Measurements from ENCODE around the gene KRTAP4-16.

The KRTAP4-16 gene

GRCh38 chr17:41054025-41054424, 48.0 kb downstream of the KRTAP4-16 start:
- H3K4me1 ChIP-seq (ENCODE audit: insufficient read depth, low read length, poor library complexity, severe bottlenecking) = peaks cover 8% of the 10 kb centered on the region
- no peaks in the 10 kb centered on the region for H3K27me3 ChIP-seq (ENCODE audit: insufficient read depth, low read length, poor library complexity, severe bottlenecking)
- no peak overlapping the region for H3K4me3 ChIP-seq (ENCODE audit: low read length, poor library complexity, severe bottlenecking)
- no peaks in the 10 kb centered on the region for H3K79me2 ChIP-seq (ENCODE audit: insufficient read depth, low read length)
- H3K36me3 ChIP-seq (ENCODE audit: insufficient read depth, low read length) = no peaks in the 10 kb centered on the region
- H2AFZ ChIP-seq (ENCODE audit: low read length) = no peak overlapping the region
- H3K9me3 ChIP-seq (ENCODE audit: insufficient read depth, low read depth, low read length) = no peaks in the 10 kb centered on the region
- no peak overlapping the region for H3K9ac ChIP-seq (ENCODE audit: low read depth, low read length, poor library complexity, severe bottlenecking)
- no peak overlapping the region for H3K4me2 ChIP-seq (ENCODE audit: low read depth, low read length, poor library complexity, severe bottlenecking)
- H3F3A ChIP-seq (ENCODE audit: low read depth) = no peaks in the 10 kb centered on the region
- TF ChIP-seq EZH2phosphoT487 (IDR thresholded peaks at IDR 0.05; ENCODE audit: borderline replicate concordance) = no peak
- TF ChIP-seq, protein P1, sequence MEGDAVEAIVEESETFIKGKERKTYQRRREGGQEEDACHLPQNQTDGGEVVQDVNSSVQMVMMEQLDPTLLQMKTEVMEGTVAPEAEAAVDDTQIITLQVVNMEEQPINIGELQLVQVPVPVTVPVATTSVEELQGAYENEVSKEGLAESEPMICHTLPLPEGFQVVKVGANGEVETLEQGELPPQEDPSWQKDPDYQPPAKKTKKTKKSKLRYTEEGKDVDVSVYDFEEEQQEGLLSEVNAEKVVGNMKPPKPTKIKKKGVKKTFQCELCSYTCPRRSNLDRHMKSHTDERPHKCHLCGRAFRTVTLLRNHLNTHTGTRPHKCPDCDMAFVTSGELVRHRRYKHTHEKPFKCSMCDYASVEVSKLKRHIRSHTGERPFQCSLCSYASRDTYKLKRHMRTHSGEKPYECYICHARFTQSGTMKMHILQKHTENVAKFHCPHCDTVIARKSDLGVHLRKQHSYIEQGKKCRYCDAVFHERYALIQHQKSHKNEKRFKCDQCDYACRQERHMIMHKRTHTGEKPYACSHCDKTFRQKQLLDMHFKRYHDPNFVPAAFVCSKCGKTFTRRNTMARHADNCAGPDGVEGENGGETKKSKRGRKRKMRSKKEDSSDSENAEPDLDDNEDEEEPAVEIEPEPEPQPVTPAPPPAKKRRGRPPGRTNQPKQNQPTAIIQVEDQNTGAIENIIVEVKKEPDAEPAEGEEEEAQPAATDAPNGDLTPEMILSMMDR (conservative IDR thresholded peaks at IDR 0.05; ENCODE audit: low read length) = no peak
- H3K9me2 ChIP-seq (replicated peaks; ENCODE audit: low read depth, low read length) = no peaks in the 10 kb centered on the region
- H4K20me1 ChIP-seq (ENCODE audit: insufficient read depth, low read length, poor library complexity, severe bottlenecking) = no peaks in the 10 kb centered on the region

- no peak overlapping the region for H2AFZ ChIP-seq (ENCODE audit: low read length)
- no peaks in the 10 kb centered on the region for H3K79me2 ChIP-seq (ENCODE audit: insufficient read depth, low read length)
- H3K4me3 ChIP-seq (ENCODE audit: low read length, poor library complexity, severe bottlenecking) = no peak overlapping the region
- H3K4me2 ChIP-seq (ENCODE audit: low read depth, low read length, poor library complexity, severe bottlenecking) = no peak overlapping the region
- H3K9ac ChIP-seq (ENCODE audit: low read depth, low read length, poor library complexity, severe bottlenecking) = no peak overlapping the region
- no peak for TF ChIP-seq EZH2phosphoT487 (IDR thresholded peaks at IDR 0.05; ENCODE audit: borderline replicate concordance)
- TF ChIP-seq, protein P1 (conservative IDR thresholded peaks at IDR 0.05; ENCODE audit: low read length) = no peak
- H3K36me3 ChIP-seq (ENCODE audit: insufficient read depth, low read length) = no peaks in the 10 kb centered on the region
- no peaks in the 10 kb centered on the region for H3K27me3 ChIP-seq (ENCODE audit: insufficient read depth, low read length, poor library complexity, severe bottlenecking)
- no peaks in the 10 kb centered on the region for H3K9me3 ChIP-seq (ENCODE audit: insufficient read depth, low read depth, low read length)
- H3K9me2 ChIP-seq (replicated peaks; ENCODE audit: low read depth, low read length) = no peaks in the 10 kb centered on the region
- no peaks in the 10 kb centered on the region for H3F3A ChIP-seq (ENCODE audit: low read depth)
- peaks cover 8% of the 10 kb centered on the region for H3K4me1 ChIP-seq (ENCODE audit: insufficient read depth, low read length, poor library complexity, severe bottlenecking)
- no peaks in the 10 kb centered on the region for H4K20me1 ChIP-seq (ENCODE audit: insufficient read depth, low read length, poor library complexity, severe bottlenecking)
Measured at GRCh38 chr17:41052566-41052965, 49.4 kb downstream of the KRTAP4-16 start.

Data from Loucy (cell line).